ENCODE data around the gene CNOT6L.

DNA sequence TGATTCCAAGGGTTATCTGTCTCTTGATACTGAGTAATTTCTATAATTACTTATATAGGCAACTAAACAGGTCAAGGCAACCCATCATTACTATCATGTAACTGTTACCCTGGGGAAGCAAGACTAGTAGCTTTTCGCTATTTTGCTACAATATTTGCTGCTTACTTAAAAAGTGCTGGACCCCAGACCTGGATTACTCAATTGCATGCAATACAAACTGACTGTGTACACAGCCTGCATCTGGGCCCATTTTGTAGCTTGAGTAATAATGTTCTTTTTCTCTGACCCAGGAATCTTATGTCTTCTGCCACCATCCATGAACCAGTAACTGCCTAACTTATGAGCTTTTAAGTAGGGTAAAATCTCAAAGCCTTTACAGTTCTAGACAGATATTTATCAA is 53.4 kb downstream of the CNOT6L start:
- TF ChIP-seq POLR2AphosphoS5 (IDR thresholded peaks at IDR 0.05; ENCODE audit: low read depth, low read length) = no peak
- TF ChIP-seq TAF1 (IDR thresholded peaks at IDR 0.05; ENCODE audit: borderline replicate concordance, insufficient read depth, low read length) = no peak
- TF ChIP-seq SIN3A (IDR thresholded peaks at IDR 0.05; ENCODE audit: borderline replicate concordance, insufficient read depth, low read length) = no peak
- TF ChIP-seq, protein P1, sequence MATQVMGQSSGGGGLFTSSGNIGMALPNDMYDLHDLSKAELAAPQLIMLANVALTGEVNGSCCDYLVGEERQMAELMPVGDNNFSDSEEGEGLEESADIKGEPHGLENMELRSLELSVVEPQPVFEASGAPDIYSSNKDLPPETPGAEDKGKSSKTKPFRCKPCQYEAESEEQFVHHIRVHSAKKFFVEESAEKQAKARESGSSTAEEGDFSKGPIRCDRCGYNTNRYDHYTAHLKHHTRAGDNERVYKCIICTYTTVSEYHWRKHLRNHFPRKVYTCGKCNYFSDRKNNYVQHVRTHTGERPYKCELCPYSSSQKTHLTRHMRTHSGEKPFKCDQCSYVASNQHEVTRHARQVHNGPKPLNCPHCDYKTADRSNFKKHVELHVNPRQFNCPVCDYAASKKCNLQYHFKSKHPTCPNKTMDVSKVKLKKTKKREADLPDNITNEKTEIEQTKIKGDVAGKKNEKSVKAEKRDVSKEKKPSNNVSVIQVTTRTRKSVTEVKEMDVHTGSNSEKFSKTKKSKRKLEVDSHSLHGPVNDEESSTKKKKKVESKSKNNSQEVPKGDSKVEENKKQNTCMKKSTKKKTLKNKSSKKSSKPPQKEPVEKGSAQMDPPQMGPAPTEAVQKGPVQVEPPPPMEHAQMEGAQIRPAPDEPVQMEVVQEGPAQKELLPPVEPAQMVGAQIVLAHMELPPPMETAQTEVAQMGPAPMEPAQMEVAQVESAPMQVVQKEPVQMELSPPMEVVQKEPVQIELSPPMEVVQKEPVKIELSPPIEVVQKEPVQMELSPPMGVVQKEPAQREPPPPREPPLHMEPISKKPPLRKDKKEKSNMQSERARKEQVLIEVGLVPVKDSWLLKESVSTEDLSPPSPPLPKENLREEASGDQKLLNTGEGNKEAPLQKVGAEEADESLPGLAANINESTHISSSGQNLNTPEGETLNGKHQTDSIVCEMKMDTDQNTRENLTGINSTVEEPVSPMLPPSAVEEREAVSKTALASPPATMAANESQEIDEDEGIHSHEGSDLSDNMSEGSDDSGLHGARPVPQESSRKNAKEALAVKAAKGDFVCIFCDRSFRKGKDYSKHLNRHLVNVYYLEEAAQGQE (IDR thresholded peaks at IDR 0.05; ENCODE audit: insufficient read depth in 1 of 2, low read depth in 2 of 2, low read length in 2 of 2) = no peak
